Left renal pelvis (tissue), 4 donors: ENCODE results near the gene CLEC18A. TPM values are rescaled to one million over a fixed set of nuclear protein-coding genes. Genes with fewer than 3 reads are reported as not detected.

Source experiments
- DNase-seq, 4 donors: peaks; one replicate each; pipeline ENCODE4 v3.0.0-alpha.2; 2013; ENCODE audit warnings: low read depth in 4 of 4, low spot score in 3 of 4
- polyA plus RNA-seq, 4 donors: library from polyadenylated mRNA; unstranded; fragments of 120-200 nt; gene quantifications; one replicate each; pipeline ENCODE4 v1.2.1, GENCODE V29; 2013; ENCODE audit not compliant: insufficient read length in 4 of 4

CLEC18A gene
- polyA plus RNA-seq, 4 donors, result 1.1 to 83.1 (median 54.8) TPM

GRCh38 chr16:69929480-69929879, 21.7 kb upstream of the CLEC18A start:
- DNase-seq, result no peak

- DNase-seq, result peak in 1 of 4 donors; percentile 40
Observed at GRCh38 chr16:69930117-69930776, 20.9 kb upstream of the CLEC18A start.

GRCh38 chr16:69931631-69932030, 19.5 kb upstream of the CLEC18A start:
- DNase-seq, result no peak

- no peak for DNase-seq
Observed at GRCh38 chr16:69932228-69932627, 18.9 kb upstream of the CLEC18A start.

GRCh38 chr16:69932691-69933392, 18.3 kb upstream of the CLEC18A start:
- DNase-seq, result no peak

- no peak for DNase-seq
Observed at GRCh38 chr16:69934044-69934443, 17.1 kb upstream of the CLEC18A start.

- DNase-seq, result no peak
Observed at GRCh38 chr16:69934751-69935150, 16.4 kb upstream of the CLEC18A start.

- DNase-seq, result no peak
Observed at GRCh38 chr16:69935278-69935711, 15.8 kb upstream of the CLEC18A start.

GRCh38 chr16:69935740-69936139, 15.4 kb upstream of the CLEC18A start:
- no peak for DNase-seq

GRCh38 chr16:69936252-69936651, 14.9 kb upstream of the CLEC18A start:
- DNase-seq, result no peak

- no peak for DNase-seq
Observed at GRCh38 chr16:69936751-69937211, 14.4 kb upstream of the CLEC18A start.

GRCh38 chr16:69937465-69937951, 13.6 kb upstream of the CLEC18A start:
- no peak for DNase-seq

GRCh38 chr16:69938981-69939820, 11.9 kb upstream of the CLEC18A start:
- no peak for DNase-seq

GRCh38 chr16:69939821-69940585, 11.1 kb upstream of the CLEC18A start:
- DNase-seq, result no peak

GRCh38 chr16:69940676-69941075, 10.5 kb upstream of the CLEC18A start:
- no peak for DNase-seq

- DNase-seq, result no peak
Observed at GRCh38 chr16:69941251-69942098, 9.7 kb upstream of the CLEC18A start.

GRCh38 chr16:69942099-69942491, 9.0 kb upstream of the CLEC18A start:
- no peak for DNase-seq

GRCh38 chr16:69942627-69943170, 8.4 kb upstream of the CLEC18A start:
- DNase-seq, result no peak
